IMR-90 (cell line): Measurements from ENCODE around the gene TERB1. TPM values are rescaled to one million over a fixed set of nuclear protein-coding genes. Genes with fewer than 3 reads are reported as not detected.

Source experiments
- ATAC-seq: fragments of 200-7000 bp; cut with Tn5 transposase; 2 replicates; pipeline ENCODE4 v1.9.1; 2020; ENCODE audit warnings: low read depth, mild to moderate bottlenecking, moderate library complexity
- BruUV-seq: library from RNA; stranded (reverse); fragments of 400-500 nt; replicated peaks from 2 replicates; lab custom pipeline; 2021; lab: Mats Ljungman, UMichigan
- CTCF ChIA-PET: fragments of 300-600 bp; formaldehyde crosslinking; extraction: SDS; loops from one replicate; lab custom pipeline; 2021; ENCODE audit warnings: antibody characterized with exemption; lab: Yijun Ruan, JAX
- POLR2A ChIA-PET: fragments of 300-600 bp; sonication (Branson Sonifier 250); formaldehyde crosslinking; loops from one replicate; lab custom pipeline; 2022; ENCODE audit warnings: antibody characterized with exemption; ENCODE audit not compliant: unreplicated experiment; lab: Charles Lee
- DNase-seq: peaks from one replicate; pipeline ENCODE4 v3.0.0; 2013
- H2AFZ ChIP-seq: replicated peaks from 2 replicates; pipeline ENCODE3; 2013; ENCODE audit warnings: low read length, mild to moderate bottlenecking; ENCODE audit not compliant: poor library complexity
- H2AK5ac ChIP-seq: 2 replicates; pipeline ENCODE4 v1.6.1; 2013; ENCODE audit warnings: low read depth, low read length, inconsistent platforms
- H2AK9ac ChIP-seq: replicated peaks from 2 replicates; pipeline ENCODE3; 2013; ENCODE audit warnings: mild to moderate bottlenecking, low read depth, low read length, moderate library complexity; ENCODE audit not compliant: poor library complexity
- H2BK120ac ChIP-seq: 2 replicates; pipeline ENCODE4 v1.6.1; 2013; ENCODE audit warnings: low read depth, low read length, inconsistent platforms
- H2BK15ac ChIP-seq: 3 replicates; pipeline ENCODE4 v1.6.1; 2013; ENCODE audit warnings: low read depth, low read length, inconsistent platforms
- H2BK20ac ChIP-seq: 2 replicates; pipeline ENCODE4 v1.6.1; 2013; ENCODE audit warnings: low read depth, mild to moderate bottlenecking, inconsistent platforms, low read length, moderate library complexity
- H2BK5ac ChIP-seq: 2 replicates; pipeline ENCODE4 v1.6.1; 2013; ENCODE audit warnings: mild to moderate bottlenecking, low read depth, low read length, inconsistent platforms; ENCODE audit not compliant: poor library complexity, severe bottlenecking
- H3K14ac ChIP-seq: replicated peaks from 2 replicates; pipeline ENCODE4 v1.6.1; 2013; ENCODE audit warnings: low read depth, low read length, inconsistent platforms
- H3K18ac ChIP-seq: 2 replicates; pipeline ENCODE4 v1.6.1; 2013; ENCODE audit warnings: low read depth, low read length, control low read depth
- H3K23ac ChIP-seq: 2 replicates; pipeline ENCODE4 v1.6.1; 2013; ENCODE audit warnings: low read depth, low read length, inconsistent platforms
- H3K27ac ChIP-seq: 2 replicates; pipeline ENCODE4 v1.5.1; 2013; ENCODE audit warnings: mild to moderate bottlenecking, control low read depth, low read length; ENCODE audit not compliant: insufficient read depth
- H3K27me3 ChIP-seq: 2 replicates; pipeline ENCODE4 v1.6.1; 2013; ENCODE audit warnings: low read length; ENCODE audit not compliant: control insufficient read depth, insufficient read depth
- H3K36me3 ChIP-seq: 2 replicates; pipeline ENCODE4 v1.6.1; 2013; ENCODE audit warnings: low read length, mixed read lengths; ENCODE audit not compliant: control insufficient read depth, insufficient read depth
- H3K4ac ChIP-seq: 2 replicates; pipeline ENCODE4 v1.6.1; 2013; ENCODE audit warnings: low read depth, low read length, inconsistent platforms
- H3K4me1 ChIP-seq: 2 replicates; pipeline ENCODE4 v1.6.1; 2013; ENCODE audit warnings: low read length, mixed read lengths; ENCODE audit not compliant: control insufficient read depth, insufficient read depth
- H3K4me2 ChIP-seq: 2 replicates; pipeline ENCODE4 v1.6.1; 2013; ENCODE audit warnings: low read depth, mild to moderate bottlenecking, control low read depth, low read length, moderate library complexity
- H3K4me3 ChIP-seq: 2 replicates; pipeline ENCODE4 v1.5.1; 2013; ENCODE audit warnings: low read depth, mild to moderate bottlenecking, control low read depth, low read length, moderate library complexity; ENCODE audit not compliant: insufficient read depth
- H3K56ac ChIP-seq: 2 replicates; pipeline ENCODE4 v1.6.1; 2013; ENCODE audit warnings: low read length, inconsistent platforms; ENCODE audit not compliant: insufficient read depth; ENCODE audit errors: extremely low read depth
- H3K79me1 ChIP-seq, 2 experiments: 2 replicates each; pipeline ENCODE4 v1.6.1; 2013; ENCODE audit warnings: low read length in 2 of 2, inconsistent platforms in 1 of 2, low read depth in 1 of 2
- H3K9ac ChIP-seq: 2 replicates; pipeline ENCODE4 v1.6.1; 2013; ENCODE audit warnings: low read depth, low read length, control low read depth
- H3K9me1 ChIP-seq: 2 replicates; pipeline ENCODE4 v1.6.1; 2013; ENCODE audit warnings: low read length, inconsistent platforms; ENCODE audit not compliant: insufficient read depth
- H3K9me3 ChIP-seq: 2 replicates; pipeline ENCODE4 v1.6.1; 2013; ENCODE audit warnings: low read length; ENCODE audit not compliant: control insufficient read depth, insufficient read depth
- H4K20me1 ChIP-seq: 2 replicates; pipeline ENCODE4 v1.6.1; 2013; ENCODE audit warnings: low read length, inconsistent platforms; ENCODE audit not compliant: insufficient read depth
- H4K5ac ChIP-seq: 2 replicates; pipeline ENCODE4 v1.6.1; 2013; ENCODE audit warnings: mild to moderate bottlenecking, low read depth, low read length, control low read depth
- H4K8ac ChIP-seq, 2 experiments: 2 replicates each; pipeline ENCODE4 v1.6.1; 2013; ENCODE audit warnings: low read depth in 2 of 2, low read length in 2 of 2, control low read depth in 1 of 2, inconsistent platforms in 1 of 2
- H4K91ac ChIP-seq: 2 replicates; pipeline ENCODE4 v1.6.1; 2013; ENCODE audit warnings: low read depth, low read length, inconsistent platforms; ENCODE audit not compliant: insufficient read depth
- BHLHE40 ChIP-seq: fragments of 150-350 bp; IDR thresholded peaks from 2 replicates; pipeline ENCODE4 v1.6.1; 2016; ENCODE audit warnings: mild to moderate bottlenecking, low read depth, low read length
- CEBPB ChIP-seq: IDR thresholded peaks from 2 replicates; pipeline ENCODE4 v1.6.1; 2012; ENCODE audit warnings: low read depth, low read length, improper control_type of control experiment
- CHD1 ChIP-seq: IDR thresholded peaks from 2 replicates; pipeline ENCODE4 v1.6.1; 2012; ENCODE audit warnings: low read depth, low read length, improper control_type of control experiment
- CTCF ChIP-seq: conservative IDR thresholded peaks from 2 replicates; pipeline ENCODE4 v1.5.1; 2012; ENCODE audit warnings: mild to moderate bottlenecking, low read depth, low read length, improper control_type of control experiment
- ELK1 ChIP-seq: fragments of 150-350 bp; IDR thresholded peaks from 2 replicates; pipeline ENCODE4 v1.6.1; 2016; ENCODE audit warnings: low read depth, mild to moderate bottlenecking, low read length, moderate library complexity, borderline replicate concordance
- FOS ChIP-seq: fragments of 150-350 bp; IDR thresholded peaks from 2 replicates; pipeline ENCODE4 v1.6.1; 2016; ENCODE audit warnings: low read depth, low read length
- MAFK ChIP-seq: IDR thresholded peaks from 2 replicates; pipeline ENCODE4 v1.6.1; 2012; ENCODE audit warnings: low read depth, low read length, improper control_type of control experiment
- MAZ ChIP-seq: IDR thresholded peaks from 2 replicates; pipeline ENCODE4 v1.6.1; 2012; ENCODE audit warnings: low read depth, mild to moderate bottlenecking, low read length, improper control_type of control experiment, moderate library complexity, borderline replicate concordance
- MXI1 ChIP-seq: IDR thresholded peaks from 2 replicates; pipeline ENCODE4 v1.6.1; 2012; ENCODE audit warnings: low read depth, mild to moderate bottlenecking, low read length, moderate library complexity, borderline replicate concordance
- NFE2L2 ChIP-seq: fragments of 150-350 bp; IDR thresholded peaks from 2 replicates; pipeline ENCODE4 v1.6.1; 2016; ENCODE audit warnings: low read depth, mild to moderate bottlenecking, low read length
- POLR2A ChIP-seq: IDR thresholded peaks from 2 replicates; pipeline ENCODE4 v1.6.1; 2012; ENCODE audit warnings: mild to moderate bottlenecking, low read depth, low read length
- RAD21 ChIP-seq: IDR thresholded peaks from 2 replicates; pipeline ENCODE4 v1.6.1; 2012; ENCODE audit warnings: low read length, improper control_type of control experiment
- RCOR1 ChIP-seq: IDR thresholded peaks from 2 replicates; pipeline ENCODE4 v1.6.1; 2012; ENCODE audit warnings: mild to moderate bottlenecking, low read length, improper control_type of control experiment; ENCODE audit not compliant: insufficient replicate concordance
- RFX5 ChIP-seq: IDR thresholded peaks from 2 replicates; pipeline ENCODE4 v1.8.0; 2012; ENCODE audit warnings: low read depth, mild to moderate bottlenecking, low read length, moderate library complexity
- SMC3 ChIP-seq: fragments of 150-350 bp; IDR thresholded peaks from 2 replicates; pipeline ENCODE4 v1.6.1; 2016; ENCODE audit warnings: low read depth, mild to moderate bottlenecking, antibody characterized with exemption, low read length, moderate library complexity
- USF2 ChIP-seq: fragments of 150-350 bp; IDR thresholded peaks from 2 replicates; pipeline ENCODE4 v1.6.1; 2017; ENCODE audit warnings: mild to moderate bottlenecking, antibody characterized with exemption, low read length, low read depth
- dilution Hi-C: fragments of 300-500 bp; cut with HindIII; formaldehyde crosslinking; loops from one replicate; pipeline ENCODE4 v1.14.3; 2018; ENCODE audit warnings: low sequenced_read_pairs; ENCODE audit not compliant: unreplicated experiment
- in situ Hi-C: fragments of 300-500 bp; cut with MboI; formaldehyde crosslinking; loops from 3 replicates; pipeline ENCODE4 v1.14.3; 2019; ENCODE audit warnings: low sequenced_read_pairs, inconsistent platforms, mixed read lengths
- intact Hi-C: fragments of 100-400 bp; cut with micrococcal nuclease; formaldehyde crosslinking; loops from 2 replicates; pipeline ENCODE4 v1.10.0; 2022
- polyA plus RNA-seq, 3 experiments: library from polyadenylated mRNA; depleted of rRNA; stranded (reverse); fragments of >200 nt; gene quantifications; 2 replicates each; pipeline ENCODE4 v1.2.3, GENCODE V29; 2012; ENCODE audit warnings: low replicate concordance in 1 of 3
- total RNA-seq: library from RNA; depleted of rRNA; stranded (reverse); fragments of >200 nt; gene quantifications from 2 replicates; pipeline ENCODE4 v1.2.3, GENCODE V29; 2012

The TERB1 gene
- total and polyA plus RNA-seq, 2 of the 4 experiments (the other 2 are of a cell fraction): not detected

- H3K14ac ChIP-seq: no peak overlapping the region
- no peak overlapping the region for H4K5ac ChIP-seq
- no peak overlapping the region for H2BK20ac ChIP-seq
- H3K36me3 ChIP-seq: no peaks in the 10 kb centered on the region
- ChIA-PET CTCF (no interaction called here), POLR2A (no interaction called here)
- no peak overlapping the region for H3K4me2 ChIP-seq
- no peak for DNase-seq
- H2BK5ac ChIP-seq: no peak overlapping the region
- H3K23ac ChIP-seq: no peak overlapping the region
- peaks cover 3% of the 10 kb centered on the region for H3K4me1 ChIP-seq
- no peak overlapping the region for H3K18ac ChIP-seq
- H2AFZ ChIP-seq: no peak overlapping the region
- H2BK120ac ChIP-seq: no peak overlapping the region
- 0 out of 2 replicates have a peak, but pooled peaks cover under 1% of the 10 kb centered on the region for H3K9me1 ChIP-seq
- H2AK9ac ChIP-seq: no peak overlapping the region
- BruUV-seq: no TSS peak
- no peak overlapping the region for H2BK15ac ChIP-seq
- no peak for TF ChIP-seq CTCF
- TF ChIP-seq MXI1: no peak
- TF ChIP-seq NFE2L2: no peak
- TF ChIP-seq RAD21: no peak
- no peak for TF ChIP-seq ELK1
- no peak for TF ChIP-seq RFX5
- TF ChIP-seq MAZ: no peak
- no peak for TF ChIP-seq MAFK
- no peak for TF ChIP-seq RCOR1
- TF ChIP-seq CEBPB: no peak
- no peak for TF ChIP-seq BHLHE40
- TF ChIP-seq POLR2A: no peak
- no peak for TF ChIP-seq FOS
- no peak for TF ChIP-seq CHD1
- TF ChIP-seq USF2: no peak
- TF ChIP-seq SMC3: no peak
- H4K20me1 ChIP-seq: no peaks in the 10 kb centered on the region
- H3K9me3 ChIP-seq: peaks cover 5% of the 10 kb centered on the region
- intact Hi-C loops: no loop called here
- no peak overlapping the region for H3K9ac ChIP-seq
- H2AK5ac ChIP-seq: no peak overlapping the region
- in situ Hi-C loops: no loop called here
- no peak overlapping the region for H4K8ac ChIP-seq
- no peak overlapping the region for H4K91ac ChIP-seq
- ATAC-seq: no peak
- dilution Hi-C loops: no loop called here
- H3K79me1 ChIP-seq: no peaks in the 10 kb centered on the region
- no peak overlapping the region for H3K4me3 ChIP-seq
- H3K56ac ChIP-seq: no peak overlapping the region
- no peaks in the 10 kb centered on the region for H3K27me3 ChIP-seq
- no peak overlapping the region for H3K4ac ChIP-seq
- H3K27ac ChIP-seq: no peak overlapping the region
Observed at GRCh38 chr16:66711581-66711980, 89.8 kb downstream of the TERB1 start.
